ENCODE results near the gene PBXIP1.

- TF ChIP-seq CTCF (conservative IDR thresholded peaks at IDR 0.05) (no peak), ZFX (IDR thresholded peaks at IDR 0.05) (no peak)
Observed at GRCh38 chr1:154956544-154956941, 644 bp upstream of the PBXIP1 start.
